Loucy (cell line): ENCODE data around the gene VSIG10L2.

Source experiments
- CTCF ChIP-seq: fragments of 200-600 bp; sonication (generic); conservative IDR thresholded peaks from 2 replicates; pipeline ENCODE4 v1.5.1; 2014; ENCODE audit warnings: mild to moderate bottlenecking, antibody characterized with exemption, low read length
- EZH2phosphoT487 ChIP-seq: fragments of 200-600 bp; IDR thresholded peaks from 2 replicates; pipeline ENCODE4 v1.6.1; 2018; ENCODE audit warnings: antibody characterized with exemption, mild to moderate bottlenecking, moderate library complexity, borderline replicate concordance

GRCh38 chr11:125931116-125931515 lies 14.7 kb upstream of the VSIG10L2 start:
- no peak for TF ChIP-seq CTCF
- TF ChIP-seq EZH2phosphoT487 = no peak
